Measurements from ENCODE around the gene CHKA.

The CHKA gene

GRCh38 chr11:68121067-68121899 is at the start of gene CHKA:
CHKA (minus strand) TSS chr11:68121388; CDS start chr11:68121177, 211 bp downstream.
- DNase-seq = peak; percentile 57 to 96 (median 91)

GRCh38 chr11:68169442-68169841 is 48.3 kb upstream of the CHKA start:
- DNase-seq = no peak

- no peak for DNase-seq
Measured at GRCh38 chr11:68168694-68169093, 47.5 kb upstream of the CHKA start.

GRCh38 chr11:68167474-68167873 is 46.3 kb upstream of the CHKA start:
- DNase-seq = no peak

GRCh38 chr11:68166969-68167368 is 45.8 kb upstream of the CHKA start:
- no peak for DNase-seq

DNA sequence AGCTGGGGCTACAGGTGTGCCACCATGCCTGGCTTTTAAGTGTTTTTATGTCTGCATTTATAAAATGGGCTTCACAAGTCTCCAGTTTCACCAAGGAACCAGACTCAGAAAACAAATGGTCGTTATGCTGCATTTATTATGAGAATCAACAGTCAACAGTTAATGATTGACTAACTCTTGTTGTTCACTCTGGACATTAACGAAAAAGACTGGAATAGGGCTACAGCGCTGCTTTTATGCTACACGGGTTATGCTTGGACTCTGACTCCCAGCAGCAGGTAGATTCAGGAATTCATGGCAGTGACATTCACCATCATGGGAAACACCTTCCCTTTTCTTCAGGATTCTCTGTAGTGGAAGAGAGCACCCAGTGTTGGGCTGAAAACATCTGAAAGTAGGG is 44.4 kb upstream of the CHKA start:
- no peak for DNase-seq

GRCh38 chr11:68164437-68164836 is 43.2 kb upstream of the CHKA start:
- no peak for DNase-seq

- no peak for DNase-seq
Measured at GRCh38 chr11:68163691-68164090, 42.5 kb upstream of the CHKA start.

GRCh38 chr11:68160100-68160695 is 39.0 kb upstream of the CHKA start:
- peak in 1 of 58 donors; percentile 6 for DNase-seq

GRCh38 chr11:68159665-68160064 is 38.5 kb upstream of the CHKA start:
- peak in 8 of 58 donors; percentile 5 to 34 (median 26) for DNase-seq

- DNase-seq = no peak
Measured at GRCh38 chr11:68159161-68159560, 38.0 kb upstream of the CHKA start.

DNA sequence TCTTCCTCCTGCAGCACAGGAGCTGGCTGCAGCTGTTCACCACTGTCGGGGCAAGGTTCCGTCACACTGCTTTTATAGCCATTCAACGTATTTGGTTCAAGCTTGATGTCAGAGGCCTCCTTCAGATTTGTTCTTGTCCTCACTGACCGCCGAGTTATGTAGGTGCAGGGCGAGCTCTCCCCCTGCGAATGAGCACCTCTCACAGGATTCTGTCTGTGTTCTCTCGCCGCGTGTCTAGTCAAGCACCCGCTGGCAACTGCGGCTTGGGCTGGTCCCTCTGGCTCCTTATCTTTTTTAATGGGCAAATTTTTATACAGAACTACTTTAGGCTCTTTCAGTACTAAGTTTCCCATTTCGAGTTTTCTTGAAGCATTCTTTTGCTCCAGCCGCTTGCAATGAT is 37.4 kb upstream of the CHKA start:
- DNase-seq = no peak

GRCh38 chr11:68153742-68154141 is 32.6 kb upstream of the CHKA start:
- DNase-seq = no peak

GRCh38 chr11:68150037-68150436 is 28.8 kb upstream of the CHKA start:
- DNase-seq = no peak

DNA sequence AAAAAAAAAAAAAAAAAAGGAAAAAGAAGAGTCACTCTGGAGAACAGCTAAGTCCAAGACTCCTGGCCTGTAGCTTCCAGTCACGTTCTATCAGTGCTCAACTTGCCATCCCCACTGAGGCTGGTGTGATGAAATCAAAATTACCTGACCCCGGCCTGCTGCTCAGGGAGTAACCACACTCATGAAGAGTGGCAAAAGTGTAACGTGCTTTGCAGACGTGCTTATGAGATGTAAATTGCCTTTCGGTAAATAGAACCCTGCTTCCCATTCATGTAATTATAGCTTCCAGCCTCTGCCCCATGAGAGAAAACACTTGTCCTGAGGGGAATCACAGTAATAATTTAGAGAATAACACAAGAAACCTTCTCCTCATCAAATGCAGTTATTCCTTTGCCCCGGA is 28.2 kb upstream of the CHKA start:
- no peak for DNase-seq

DNA sequence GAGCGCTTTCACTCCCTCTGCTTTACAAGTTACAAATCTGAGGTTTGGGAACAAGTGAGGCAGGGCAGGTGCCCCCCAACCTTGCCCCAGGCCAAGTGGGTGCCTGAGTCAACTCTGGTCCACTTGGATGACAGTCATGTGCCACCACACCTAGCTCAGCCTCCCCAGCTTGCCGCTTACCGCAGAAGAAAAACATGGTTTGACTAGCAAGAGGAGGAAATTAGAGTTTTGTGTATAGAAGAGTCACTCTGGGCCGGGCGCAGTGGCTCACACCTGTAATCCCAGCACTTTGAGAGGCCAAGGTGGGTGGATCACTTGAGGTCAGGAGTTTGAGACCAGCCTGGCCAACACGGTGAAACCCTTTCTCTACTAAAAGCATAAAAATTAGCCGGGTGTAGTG is 27.7 kb upstream of the CHKA start:
- no peak for DNase-seq

DNA sequence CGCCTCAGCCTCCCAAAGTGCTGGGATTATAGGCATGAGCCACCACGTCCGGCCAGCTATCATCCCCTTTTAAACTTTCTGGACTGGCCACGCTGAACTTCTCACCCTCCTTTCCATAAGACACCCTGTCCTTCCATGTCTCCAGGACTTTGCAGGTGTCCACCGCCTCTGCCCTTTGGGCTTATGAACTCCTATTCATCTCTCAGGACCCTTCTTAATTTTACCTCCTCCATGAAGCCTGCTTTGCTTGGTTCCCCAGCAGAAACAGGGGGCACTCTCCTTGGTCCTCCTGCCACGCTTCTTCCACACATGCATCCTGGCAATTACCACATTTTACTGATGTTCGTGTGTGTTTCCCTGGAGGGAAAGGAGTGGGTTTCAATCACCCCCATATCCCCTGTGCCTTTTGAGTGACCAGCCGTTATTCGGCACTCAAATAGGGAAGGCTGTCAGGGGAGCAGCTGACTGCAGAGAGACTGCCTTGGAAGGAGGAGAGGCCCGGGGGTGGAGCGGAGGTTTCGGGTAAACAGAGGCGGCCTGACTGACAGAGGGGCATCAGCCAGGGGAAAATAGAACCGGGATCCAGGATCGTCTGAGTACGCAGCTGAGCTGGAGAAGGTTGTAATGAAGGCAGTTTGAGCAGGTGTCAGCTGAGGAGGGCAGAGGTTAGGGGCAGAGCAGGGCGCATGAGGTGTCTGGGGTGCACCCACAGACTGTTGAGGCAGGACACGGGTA is 27.1 kb upstream of the CHKA start:
- DNase-seq = no peak

DNA sequence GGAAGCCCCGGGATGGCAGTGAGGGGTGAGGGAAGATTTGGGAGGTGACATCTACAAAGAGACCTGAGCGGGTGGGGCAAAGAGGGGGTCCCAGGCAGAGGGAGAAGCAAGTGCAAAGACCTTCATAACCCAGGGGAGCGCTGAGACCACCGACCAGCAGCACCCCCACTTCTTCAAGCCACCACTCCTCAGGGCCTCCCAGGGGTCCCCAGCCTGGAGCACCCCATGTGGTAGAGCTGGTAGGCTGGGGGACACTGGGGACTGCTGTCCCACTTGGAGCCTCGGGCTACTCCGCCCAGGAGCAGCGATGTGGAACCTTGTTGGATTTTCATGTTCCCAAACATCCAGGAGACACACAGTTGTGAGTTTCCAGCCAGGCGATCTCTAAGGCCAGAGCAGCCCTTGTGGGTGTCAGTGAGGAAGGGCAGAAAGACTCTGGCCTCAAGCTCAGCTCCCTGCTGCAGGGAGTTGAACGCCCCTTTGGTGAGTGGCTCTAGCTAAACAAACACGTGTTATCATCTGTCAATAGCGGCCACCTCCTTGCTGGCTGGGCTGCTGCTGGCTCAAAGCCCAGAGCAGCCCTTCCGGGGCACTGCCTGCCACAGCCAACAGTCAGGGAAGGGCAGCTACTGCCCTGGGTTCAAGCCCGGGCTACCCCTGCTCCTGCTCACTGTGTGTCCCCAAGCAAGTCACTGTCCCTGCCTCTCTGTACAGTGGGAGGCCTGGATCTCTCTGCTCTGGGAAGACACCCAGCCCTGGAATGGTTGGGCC is 25.7 kb upstream of the CHKA start:
- peak in 21 of 58 donors; percentile 12 to 48 (median 28) for DNase-seq

- DNase-seq = peak in 18 of 58 donors; percentile 10 to 52 (median 36)
Measured at GRCh38 chr11:68146010-68146540, 24.9 kb upstream of the CHKA start.

GRCh38 chr11:68145120-68145866 is 24.1 kb upstream of the CHKA start:
- peak in 1 of 58 donors; percentile 36 for DNase-seq
